NB4 (cell line): ENCODE data around the gene DPYSL4.

Experiments used
- CTCF ChIP-seq: IDR thresholded peaks from one replicate; pipeline ENCODE4 v1.5.1; 2012; ENCODE audit warnings: low read depth, low read length
- MAX ChIP-seq: IDR thresholded peaks from 2 replicates; pipeline ENCODE4 v1.6.1; 2011; ENCODE audit warnings: low read depth, low read length
- MYC ChIP-seq: IDR thresholded peaks from 2 replicates; pipeline ENCODE4 v1.6.1; 2011; ENCODE audit warnings: low read depth, low read length
- POLR2A ChIP-seq: IDR thresholded peaks from 2 replicates; pipeline ENCODE4 v1.6.1; 2011; ENCODE audit warnings: mild to moderate bottlenecking; ENCODE audit not compliant: insufficient read length; ENCODE audit errors: extremely low read depth

- TF ChIP-seq CTCF: no peak
- no peak for TF ChIP-seq POLR2A
- TF ChIP-seq MAX: no peak
- no peak for TF ChIP-seq MYC
Measured at GRCh38 chr10:132249226-132249724, 62.5 kb downstream of the DPYSL4 start.
